GM19238 (cell line): ENCODE measurements around the gene DTX3.
A peak's percentile ranks its signal among the peaks of the same experiment; 100 is the strongest.
"Not testable (repeated sequence)": the region's sequence is repeated elsewhere in the genome, so short reads cannot be mapped to it uniquely, and the experiment has no call there.

Experiments used
- DNase-seq: peaks from one replicate; pipeline ENCODE4 v3.0.0; 2011; ENCODE audit warnings: low spot score; ENCODE audit not compliant: insufficient read length

DTX3 gene, protein sequence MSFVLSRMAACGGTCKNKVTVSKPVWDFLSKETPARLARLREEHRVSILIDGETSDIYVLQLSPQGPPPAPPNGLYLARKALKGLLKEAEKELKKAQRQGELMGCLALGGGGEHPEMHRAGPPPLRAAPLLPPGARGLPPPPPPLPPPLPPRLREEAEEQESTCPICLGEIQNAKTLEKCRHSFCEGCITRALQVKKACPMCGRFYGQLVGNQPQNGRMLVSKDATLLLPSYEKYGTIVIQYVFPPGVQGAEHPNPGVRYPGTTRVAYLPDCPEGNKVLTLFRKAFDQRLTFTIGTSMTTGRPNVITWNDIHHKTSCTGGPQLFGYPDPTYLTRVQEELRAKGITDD

DNA sequence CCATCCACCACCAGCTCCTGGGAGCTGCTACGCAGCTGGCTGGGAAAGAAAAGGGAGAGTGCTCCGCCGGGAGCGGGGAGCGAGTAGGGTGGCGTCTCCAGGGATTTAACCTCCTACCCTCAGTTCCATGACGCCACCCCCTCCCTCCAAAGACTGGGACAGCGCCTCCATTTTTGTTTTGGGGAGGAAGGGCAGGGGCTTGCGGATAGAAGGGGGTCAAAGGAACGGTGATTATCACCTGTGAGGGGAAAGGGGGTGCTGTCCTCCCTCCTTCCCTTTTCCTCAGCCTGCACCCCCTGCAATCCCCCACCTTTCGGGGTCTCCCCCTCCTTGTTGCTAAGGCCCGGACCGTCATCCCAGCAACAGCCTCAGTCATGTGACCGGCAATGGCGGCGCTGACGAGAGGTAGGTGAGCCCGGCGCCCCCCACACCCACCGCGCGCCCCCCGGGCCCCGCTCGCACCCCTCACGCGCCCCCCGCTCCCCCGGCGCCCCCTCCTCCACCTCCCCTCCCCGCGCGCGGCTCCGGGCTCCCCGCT, at the start of gene DTX3:
TSS of gene DTX3 (plus strand) at position 371 of the 538 bp plus-strand sequence. CDS start 1,694 bp downstream, outside the sequence.
- DNase-seq: peak; percentile 60

DNA sequence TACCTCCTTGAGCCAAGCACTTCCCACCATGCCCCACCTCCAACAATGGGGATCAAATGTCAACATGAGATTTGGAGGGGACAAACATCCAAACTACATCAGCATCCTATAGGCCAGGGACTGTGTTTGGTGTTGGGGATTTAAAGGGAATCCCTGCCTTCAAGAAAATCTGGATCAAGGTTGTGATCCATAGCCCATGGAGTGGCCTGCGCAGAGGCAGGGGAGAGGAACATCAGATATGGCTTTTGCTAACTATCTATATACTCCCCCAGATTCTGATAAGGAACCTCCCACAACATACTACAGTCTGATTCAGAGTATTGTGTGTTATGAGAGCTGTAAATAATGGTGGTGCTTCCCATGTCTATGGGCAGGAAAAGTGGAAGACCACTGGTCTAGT, 49.7 kb upstream of the DTX3 start:
- no peak for DNase-seq

GRCh38 chr12:57558864-57559263, 45.8 kb upstream of the DTX3 start:
- DNase-seq: no peak

DNA sequence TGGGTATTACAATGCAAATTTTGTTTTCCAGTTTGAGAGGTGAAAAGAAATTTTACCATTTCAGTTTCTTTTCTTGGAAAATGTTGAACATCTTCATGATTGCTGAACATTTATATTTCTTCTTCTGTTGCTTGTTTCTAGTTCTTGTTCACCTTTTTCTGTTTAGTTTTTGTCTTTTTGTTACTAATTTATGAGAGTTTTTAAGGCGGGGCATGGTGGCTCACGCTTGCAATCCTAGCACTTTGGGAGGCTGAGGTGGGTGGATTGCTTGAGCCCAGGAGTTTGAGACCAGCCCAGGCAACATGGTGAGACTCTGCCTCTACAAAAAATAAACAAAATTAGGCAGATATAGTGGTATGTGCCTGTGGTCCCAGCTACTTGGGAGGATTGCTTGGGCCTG, 44.1 kb upstream of the DTX3 start:
- no peak for DNase-seq

GRCh38 chr12:57561117-57561516, 43.5 kb upstream of the DTX3 start:
- DNase-seq: not testable (repeated sequence)

- DNase-seq: no peak
Measured at GRCh38 chr12:57563358-57563757, 41.3 kb upstream of the DTX3 start.

GRCh38 chr12:57564178-57564740, 40.4 kb upstream of the DTX3 start:
- no peak for DNase-seq

DNA sequence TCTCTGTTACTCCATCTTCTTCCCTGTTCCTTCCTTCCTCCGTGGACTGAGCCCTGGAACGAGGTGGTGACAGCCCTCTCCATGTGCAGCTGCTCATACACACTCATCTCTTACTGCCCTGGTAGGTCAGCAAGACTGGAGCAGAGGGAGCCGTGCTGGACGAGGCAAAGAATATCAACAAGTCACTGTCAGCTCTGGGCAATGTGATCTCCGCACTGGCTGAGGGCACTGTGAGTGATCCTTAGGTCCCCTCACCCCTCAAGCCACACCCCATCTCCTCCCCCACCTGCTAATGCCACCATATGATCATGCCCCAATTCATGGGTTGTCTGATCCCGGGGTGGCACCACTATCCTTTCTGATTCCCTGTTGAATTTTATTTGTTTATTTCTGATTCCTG, 35.8 kb upstream of the DTX3 start:
- DNase-seq: no peak

DNA sequence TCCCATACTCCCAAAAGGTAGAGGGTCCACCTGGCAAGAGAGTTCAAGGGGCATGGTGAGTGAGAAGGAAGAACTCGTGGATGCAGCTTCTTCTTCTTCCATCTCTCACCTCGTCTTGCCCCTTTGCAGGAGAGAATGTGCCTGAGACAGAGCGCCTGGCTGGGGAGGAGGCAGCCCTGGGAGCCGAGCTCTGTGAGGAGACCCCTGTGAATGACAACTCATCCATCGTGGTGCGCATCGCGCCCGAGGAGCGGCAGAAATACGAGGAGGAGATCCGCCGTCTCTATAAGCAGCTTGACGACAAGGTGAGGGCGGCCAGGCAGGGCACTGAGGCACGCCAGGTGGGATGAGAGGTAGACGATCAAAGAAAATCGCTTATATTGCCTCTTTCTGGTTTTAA, 34.8 kb upstream of the DTX3 start:
- DNase-seq: no peak

DNA sequence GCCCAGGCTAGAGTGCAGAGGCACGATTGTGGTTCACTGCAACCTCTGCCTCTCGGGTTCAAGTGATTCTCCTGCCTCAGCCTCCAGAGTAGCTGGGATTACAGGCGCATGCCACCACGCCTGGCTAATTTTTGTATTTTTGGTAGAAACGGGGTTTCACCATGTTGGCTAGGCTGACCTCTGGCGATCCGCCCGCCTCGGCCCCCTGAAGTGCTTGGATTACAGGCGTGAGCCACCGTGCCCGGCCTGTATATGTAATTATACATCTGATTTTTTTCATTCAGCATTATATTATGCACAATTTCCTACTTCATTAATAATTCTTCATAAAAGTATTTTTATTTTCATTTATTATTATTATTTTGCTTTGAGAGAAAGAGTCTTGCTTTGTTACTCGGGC, 34.2 kb upstream of the DTX3 start:
- not testable (repeated sequence) for DNase-seq

DNA sequence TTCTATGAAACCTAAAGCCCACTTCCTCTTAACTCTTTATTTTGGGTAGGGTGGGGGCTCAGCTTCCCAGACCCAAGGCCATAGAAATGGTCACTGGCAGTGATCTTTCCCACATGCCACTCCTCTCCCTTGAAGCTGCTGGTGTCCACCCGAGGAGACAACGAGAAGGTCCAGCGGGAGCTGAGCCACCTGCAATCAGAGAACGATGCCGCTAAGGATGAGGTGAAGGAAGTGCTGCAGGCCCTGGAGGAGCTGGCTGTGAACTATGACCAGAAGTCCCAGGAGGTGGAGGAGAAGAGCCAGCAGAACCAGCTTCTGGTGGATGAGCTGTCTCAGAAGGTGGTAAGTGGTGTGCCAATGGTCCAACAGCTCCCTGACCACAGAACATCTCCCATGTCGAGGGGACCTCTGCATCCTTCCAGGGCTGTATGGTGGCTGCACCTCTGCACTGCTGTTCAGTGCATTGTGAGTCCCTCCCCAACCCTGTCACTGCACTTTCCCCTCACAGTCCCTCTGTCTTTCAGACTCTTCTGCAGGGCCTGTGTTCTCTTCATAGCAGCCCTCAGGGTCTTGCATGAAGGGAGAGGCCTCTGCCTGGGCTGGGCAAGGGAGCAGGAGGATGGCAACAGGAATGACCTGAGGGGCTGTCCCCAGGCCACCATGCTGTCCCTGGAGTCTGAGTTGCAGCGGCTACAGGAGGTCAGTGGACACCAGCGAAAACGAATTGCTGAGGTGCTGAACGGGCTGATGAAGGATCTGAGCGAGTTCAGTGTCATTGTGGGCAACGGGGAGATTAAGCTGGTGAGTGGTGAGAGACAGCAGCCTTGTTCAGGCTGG, 32.5 kb upstream of the DTX3 start:
- no peak for DNase-seq

- no peak for DNase-seq
Measured at GRCh38 chr12:57574795-57575194, 29.8 kb upstream of the DTX3 start.

DNA sequence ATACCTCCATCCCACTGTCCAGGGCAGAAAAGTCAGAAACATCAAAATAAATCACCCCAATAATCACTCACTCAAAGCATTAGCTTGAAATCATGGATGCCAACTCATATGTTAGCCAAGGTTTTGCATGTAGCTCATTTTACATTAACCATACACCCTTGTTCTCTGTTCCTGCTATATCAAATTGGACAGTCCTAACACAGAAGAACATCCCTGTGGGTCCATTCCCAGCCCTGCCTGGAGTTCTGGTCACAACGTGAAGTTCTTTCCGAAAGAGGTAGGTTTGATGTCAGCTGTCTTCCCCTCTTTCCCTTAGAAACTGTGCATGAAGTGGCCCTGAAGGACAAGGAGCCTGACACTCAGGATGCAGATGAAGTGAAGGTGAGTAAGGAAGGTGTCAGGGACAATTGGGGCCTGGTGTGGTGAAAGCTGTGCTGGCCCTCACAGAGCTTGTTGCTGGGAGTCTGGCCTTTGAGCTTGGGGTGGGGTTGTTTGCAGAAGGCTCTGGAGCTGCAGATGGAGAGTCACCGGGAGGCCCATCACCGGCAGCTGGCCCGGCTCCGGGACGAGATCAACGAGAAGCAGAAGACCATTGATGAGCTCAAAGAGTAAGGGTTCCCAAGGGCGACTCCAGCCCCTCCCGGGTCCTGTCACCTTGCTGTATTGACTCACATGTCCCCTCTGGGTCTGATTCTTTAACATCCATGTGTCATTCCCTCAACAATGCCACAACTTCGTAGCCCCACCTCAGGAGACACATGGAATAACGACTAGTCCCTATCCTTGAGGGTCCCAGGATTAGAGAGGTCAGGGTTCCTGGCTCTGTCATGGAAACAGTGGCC, 28.6 kb upstream of the DTX3 start:
- DNase-seq: no peak

- no peak for DNase-seq
Measured at GRCh38 chr12:57576613-57577160, 27.9 kb upstream of the DTX3 start.

DNA sequence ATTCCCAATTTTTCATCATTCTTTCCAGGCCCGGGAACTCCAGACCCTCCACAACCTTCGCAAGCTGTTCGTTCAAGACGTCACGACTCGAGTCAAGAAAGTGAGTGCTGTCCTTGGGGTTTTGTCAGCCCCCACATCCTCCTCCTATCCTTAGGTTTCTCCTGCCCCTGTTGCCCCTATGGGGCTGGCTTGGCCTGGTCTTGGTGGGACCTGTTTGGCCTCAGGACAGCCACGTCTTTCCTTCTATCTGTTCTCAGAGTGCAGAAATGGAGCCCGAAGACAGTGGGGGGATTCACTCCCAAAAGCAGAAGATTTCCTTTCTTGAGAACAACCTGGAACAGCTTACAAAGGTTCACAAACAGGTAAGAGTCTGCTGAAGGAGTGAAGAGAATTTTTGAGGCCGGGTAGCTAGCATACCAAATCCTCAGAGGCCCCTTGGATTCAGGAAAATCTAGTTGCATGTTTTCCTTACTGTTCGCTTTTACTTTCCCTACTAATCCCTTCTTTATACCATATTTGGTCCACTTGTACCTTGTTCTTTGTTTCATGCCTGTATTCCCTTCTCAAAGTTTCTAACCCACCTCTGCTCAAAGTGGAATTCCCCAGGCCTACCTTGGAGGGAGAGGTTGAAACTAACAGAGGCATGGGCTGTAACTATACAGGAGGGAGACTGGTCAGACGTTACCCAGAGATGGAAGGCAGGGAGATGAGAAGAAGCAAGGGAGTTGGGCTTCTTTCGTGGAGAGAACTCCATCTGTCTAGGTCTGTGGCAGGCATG, 26.5 kb upstream of the DTX3 start:
- no peak for DNase-seq

GRCh38 chr12:57579011-57579410, 25.6 kb upstream of the DTX3 start:
- no peak for DNase-seq

- no peak for DNase-seq
Measured at GRCh38 chr12:57579677-57580465, 24.8 kb upstream of the DTX3 start.

DNA sequence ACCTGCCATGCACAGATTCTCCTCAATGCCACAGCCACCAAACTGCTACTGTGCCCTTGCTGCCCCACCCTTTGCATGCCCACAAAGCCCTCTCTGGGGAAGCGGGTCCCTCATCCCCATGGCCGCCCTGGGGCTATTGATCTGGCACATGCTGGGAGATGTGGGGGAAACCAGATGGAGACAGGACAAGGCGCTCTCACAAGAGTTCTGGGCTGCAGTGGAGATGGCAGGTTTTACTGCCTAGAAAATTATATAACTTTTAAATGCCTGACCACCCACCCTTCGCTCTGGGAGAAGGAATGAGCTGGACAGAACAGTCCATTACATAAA, 24.2 kb upstream of the DTX3 start:
- no peak for DNase-seq

DNA sequence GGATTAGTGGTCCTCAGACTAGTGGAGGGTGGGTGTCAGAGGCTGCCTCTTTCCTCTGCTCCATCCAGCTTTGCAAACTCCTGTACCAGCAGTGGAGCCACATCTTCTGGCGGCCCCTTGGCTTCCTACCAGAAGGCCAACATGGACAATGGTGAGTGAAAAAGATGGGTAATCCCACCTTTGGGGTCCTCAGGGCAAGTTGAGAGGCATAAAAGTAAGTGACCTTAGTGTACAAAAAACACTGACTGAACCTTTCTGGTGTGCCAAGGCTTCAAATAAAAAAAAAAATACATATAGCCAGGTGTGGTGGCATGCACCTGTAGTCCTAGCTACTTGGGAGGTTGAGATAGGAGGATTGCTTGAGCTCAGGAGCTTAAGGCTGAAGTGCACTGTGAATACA, 22.8 kb upstream of the DTX3 start:
- DNase-seq: no peak
